COLO829 (cell line): ENCODE results near the gene GMPR2.

Experiments
- DNase-seq: peaks from one replicate; pipeline ENCODE4 v3.0.0; 2012; ENCODE audit warnings: low spot score

The GMPR2 gene

GRCh38 chr14:24252289-24253124 is 19.8 kb downstream of the GMPR2 start:
- DNase-seq: no peak

- no peak for DNase-seq
Measured at GRCh38 chr14:24253936-24254335, 21.2 kb downstream of the GMPR2 start.

GRCh38 chr14:24254630-24255392 is 22.1 kb downstream of the GMPR2 start:
- no peak for DNase-seq

- no peak for DNase-seq
Measured at GRCh38 chr14:24255438-24255837, 22.7 kb downstream of the GMPR2 start.

GRCh38 chr14:24255931-24256711 is 23.4 kb downstream of the GMPR2 start:
- no peak for DNase-seq

- no peak for DNase-seq
Measured at GRCh38 chr14:24256960-24257359, 24.2 kb downstream of the GMPR2 start.

- no peak for DNase-seq
Measured at GRCh38 chr14:24258119-24258518, 25.4 kb downstream of the GMPR2 start.

GRCh38 chr14:24258548-24259265 is 26.0 kb downstream of the GMPR2 start:
- no peak for DNase-seq

GRCh38 chr14:24259282-24260025 is 26.7 kb downstream of the GMPR2 start:
- DNase-seq: no peak

GRCh38 chr14:24260026-24260779 is 27.5 kb downstream of the GMPR2 start:
- no peak for DNase-seq

- DNase-seq: no peak
Measured at GRCh38 chr14:24260780-24261157, 28.0 kb downstream of the GMPR2 start.

- DNase-seq: no peak
Measured at GRCh38 chr14:24261256-24261968, 28.7 kb downstream of the GMPR2 start.

GRCh38 chr14:24261969-24262327 is 29.2 kb downstream of the GMPR2 start:
- no peak for DNase-seq

GRCh38 chr14:24262821-24263733 is 30.3 kb downstream of the GMPR2 start, which contains the start of gene TGM1:
Gene TGM1, minus strand, starts transcription at chr14:24263177. Its CDS starts 825 bp downstream, at chr14:24262352.
- DNase-seq: no peak

- DNase-seq: no peak
Measured at GRCh38 chr14:24263848-24264247, 31.1 kb downstream of the GMPR2 start.

GRCh38 chr14:24264298-24264697 is 31.6 kb downstream of the GMPR2 start:
- DNase-seq: no peak

GRCh38 chr14:24266344-24267244 is 33.9 kb downstream of the GMPR2 start:
- DNase-seq: no peak

- DNase-seq: no peak
Measured at GRCh38 chr14:24267516-24267915, 34.8 kb downstream of the GMPR2 start.
